COLO668 (cell line): Measurements from ENCODE around the gene VIM.

Experiments
- DNase-seq: peaks from one replicate; lab custom pipeline; 2025; ENCODE audit not compliant: unreplicated experiment; lab: John Stamatoyannopoulos, UW

VIM gene

DNA sequence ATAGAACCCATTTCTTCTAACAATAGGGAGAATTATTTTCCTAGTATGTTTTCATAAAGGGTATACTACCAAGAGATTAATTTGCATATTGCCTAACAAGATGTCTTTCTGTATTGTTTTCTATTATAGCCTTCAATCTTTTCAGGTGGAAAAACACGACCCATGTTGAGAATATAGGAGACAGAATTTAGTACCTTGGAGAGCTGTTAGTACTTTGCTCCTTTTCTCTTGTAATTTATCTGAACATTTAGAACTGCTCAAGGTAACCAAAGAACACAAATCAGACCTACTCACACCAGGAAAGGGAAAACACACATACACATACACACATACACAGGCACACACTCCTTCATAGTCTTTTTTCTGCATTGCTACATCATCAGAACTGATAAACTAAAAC, 18.7 kb upstream of the VIM start:
- DNase-seq = no peak

GRCh38 chr10:17209881-17210280, 18.2 kb upstream of the VIM start:
- no peak for DNase-seq

- DNase-seq = no peak
Observed at GRCh38 chr10:17210361-17210760, 17.7 kb upstream of the VIM start.

DNA sequence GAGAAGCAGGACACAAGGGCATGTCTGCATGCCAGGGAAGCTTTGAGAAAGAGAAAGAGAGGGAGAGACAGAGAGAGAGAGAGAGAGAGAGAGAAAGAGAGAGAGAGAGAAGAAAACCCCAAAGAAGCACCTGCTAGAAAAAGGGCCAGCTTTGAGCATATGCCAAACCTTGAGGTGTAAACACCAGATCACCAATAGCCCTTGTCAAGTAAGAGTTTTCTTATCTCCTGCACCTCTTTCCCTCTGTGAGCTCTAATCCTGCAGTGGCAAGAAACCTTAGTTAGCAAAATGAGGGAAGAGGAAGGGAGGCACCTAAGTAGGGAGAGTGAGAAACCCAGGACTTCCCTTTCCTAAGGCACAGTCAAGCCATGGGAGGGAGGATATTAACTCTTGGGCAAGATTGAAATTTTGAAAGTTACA, 15.2 kb upstream of the VIM start:
- DNase-seq = no peak

DNA sequence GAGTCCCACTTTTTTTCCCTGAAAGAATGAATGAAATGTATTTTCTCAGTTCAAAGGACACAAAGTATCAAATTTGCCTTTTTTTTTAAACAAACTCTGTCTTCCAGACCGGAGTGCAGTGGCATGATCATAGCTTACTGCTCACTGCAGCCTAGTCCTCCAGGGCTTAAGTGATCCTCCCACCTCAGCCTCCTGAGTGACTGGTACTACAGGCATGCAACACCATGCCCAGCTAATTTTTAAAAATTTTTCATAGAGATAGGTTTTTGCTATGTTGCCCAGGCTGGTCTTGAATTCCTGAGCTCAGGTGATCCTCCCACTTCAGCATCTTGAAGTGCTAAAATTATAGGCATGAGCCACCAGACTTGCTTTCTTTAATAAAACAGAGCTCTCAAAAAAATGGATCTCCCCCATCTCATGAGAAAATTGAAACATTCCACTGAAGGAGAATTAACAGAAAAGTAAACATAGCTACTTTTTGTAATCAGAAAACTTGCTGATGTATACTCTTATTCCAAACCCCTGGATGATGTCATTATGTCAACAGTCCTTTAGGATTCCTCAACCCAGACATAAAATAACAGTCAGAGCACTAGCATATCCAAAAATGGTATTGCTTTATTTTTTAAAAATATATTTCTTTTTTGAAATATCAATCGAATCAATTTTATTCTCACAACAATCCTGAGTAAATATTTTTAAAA, 14.2 kb upstream of the VIM start:
- DNase-seq = no peak

GRCh38 chr10:17214526-17214925, 13.5 kb upstream of the VIM start:
- DNase-seq = no peak

DNA sequence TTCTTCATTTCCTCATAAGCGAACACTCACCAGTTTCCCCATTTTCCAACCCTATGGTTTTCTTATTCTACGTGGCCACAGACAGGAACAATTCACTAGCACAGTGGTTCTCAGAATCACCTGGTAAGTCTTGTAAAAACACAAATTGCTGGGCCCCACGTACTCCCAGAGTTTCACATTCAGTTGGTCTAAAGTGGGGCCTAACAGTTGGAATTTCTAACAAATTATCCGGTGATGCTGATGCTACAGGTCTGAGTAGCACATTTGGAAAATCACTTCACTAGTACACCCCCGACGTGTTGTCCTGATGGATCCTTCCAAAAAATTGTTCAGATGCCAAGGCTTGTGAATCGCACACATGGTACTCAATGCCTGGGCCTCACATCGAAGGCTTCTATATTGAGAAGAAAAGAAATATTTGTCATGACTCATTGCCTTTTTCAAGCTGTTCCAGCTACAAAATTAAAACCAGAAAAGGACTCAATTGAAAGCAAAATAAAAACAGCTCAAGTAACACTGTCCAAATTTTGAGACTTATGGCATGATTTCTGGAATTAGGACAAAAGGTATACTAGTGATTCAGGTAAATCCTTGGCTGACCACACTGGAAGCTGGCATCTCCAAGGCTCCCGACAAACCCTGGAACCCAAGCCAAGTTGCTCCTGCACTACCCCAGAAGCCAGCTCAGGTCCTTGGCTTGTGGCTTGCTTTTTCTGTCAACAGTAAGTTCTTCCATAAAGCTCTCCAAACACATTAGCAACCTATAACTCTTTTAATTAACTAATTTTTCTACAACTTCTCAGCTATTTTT, 12.9 kb upstream of the VIM start:
- DNase-seq = no peak

- no peak for DNase-seq
Observed at GRCh38 chr10:17215782-17216122, 12.3 kb upstream of the VIM start.

DNA sequence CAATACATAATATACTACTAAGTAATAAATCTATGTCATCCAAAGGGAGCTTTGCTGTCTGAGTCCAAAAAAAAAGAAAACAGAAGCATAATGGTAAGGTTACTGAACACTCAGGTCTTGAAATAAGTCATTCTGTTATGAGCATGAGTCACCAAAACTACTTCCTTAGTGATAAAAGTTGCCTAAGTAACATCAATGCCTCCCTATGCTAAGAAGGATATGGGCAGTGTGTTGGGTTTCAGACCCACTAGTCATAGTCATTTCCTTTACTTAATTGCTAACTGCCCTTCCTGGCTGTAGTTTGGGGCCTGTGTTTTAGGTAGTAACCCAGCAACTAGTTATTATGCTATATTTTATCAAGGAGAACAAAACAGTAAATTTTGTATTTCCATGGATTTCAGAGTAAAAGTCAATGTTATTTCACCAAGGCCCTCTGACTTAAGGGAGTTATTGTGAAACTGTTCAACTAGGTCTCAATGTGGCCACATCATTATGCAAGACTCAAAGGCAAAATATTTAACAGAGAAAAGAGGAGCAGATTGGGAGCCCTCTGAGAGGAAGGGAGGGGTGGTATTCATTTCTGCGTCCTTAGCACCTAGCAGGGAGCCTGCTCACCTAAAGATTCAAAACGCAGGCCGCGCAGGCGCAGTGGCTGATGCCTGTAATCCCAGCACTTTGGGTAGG, 11.7 kb upstream of the VIM start:
- no peak for DNase-seq

- no peak for DNase-seq
Observed at GRCh38 chr10:17216901-17217395, 11.1 kb upstream of the VIM start.

- no peak for DNase-seq
Observed at GRCh38 chr10:17217631-17218232, 10.3 kb upstream of the VIM start.

DNA sequence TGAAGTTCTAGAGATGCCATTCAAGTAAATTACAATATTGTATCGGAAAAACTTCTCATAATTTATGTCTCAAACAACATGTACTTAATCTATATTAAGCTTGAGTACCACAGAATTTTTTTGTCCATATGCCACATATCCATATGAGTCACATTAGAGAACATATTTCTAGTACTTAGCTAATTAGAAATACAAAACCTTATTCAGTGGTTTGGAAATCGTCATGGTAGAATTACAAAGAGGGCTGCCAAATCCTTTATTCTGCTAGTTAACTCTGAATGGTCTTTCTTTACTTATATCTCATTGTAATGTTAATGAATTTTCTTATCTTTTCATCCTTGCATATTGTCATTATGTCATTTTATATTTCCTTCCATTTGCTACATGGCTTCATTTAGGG, 9.0 kb upstream of the VIM start:
- DNase-seq = no peak

DNA sequence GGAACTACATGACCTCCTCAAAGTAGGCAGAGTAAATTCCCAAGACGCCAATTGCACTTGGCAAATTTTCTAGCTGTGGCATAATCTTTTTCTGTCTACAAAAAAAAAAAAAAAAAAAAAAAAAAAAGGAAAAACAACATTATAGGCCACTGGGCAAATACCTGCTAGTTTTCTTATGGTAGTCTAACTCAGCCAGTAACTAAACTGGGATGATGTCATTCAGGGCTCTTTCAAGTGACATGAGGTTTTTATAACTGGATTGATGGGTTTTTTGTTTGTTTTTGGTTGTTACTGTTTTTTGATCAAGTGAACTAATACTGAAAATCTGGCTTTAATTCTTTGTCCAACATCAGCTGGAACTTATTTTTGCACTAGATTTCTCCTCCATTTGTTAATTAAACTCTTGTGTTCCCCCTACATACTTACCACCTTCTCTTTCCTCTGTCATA, 7.4 kb upstream of the VIM start:
- DNase-seq = no peak

GRCh38 chr10:17222329-17222728, 5.7 kb upstream of the VIM start:
- DNase-seq = no peak

- DNase-seq = no peak
Observed at GRCh38 chr10:17225808-17226207, 2.2 kb upstream of the VIM start.

DNA sequence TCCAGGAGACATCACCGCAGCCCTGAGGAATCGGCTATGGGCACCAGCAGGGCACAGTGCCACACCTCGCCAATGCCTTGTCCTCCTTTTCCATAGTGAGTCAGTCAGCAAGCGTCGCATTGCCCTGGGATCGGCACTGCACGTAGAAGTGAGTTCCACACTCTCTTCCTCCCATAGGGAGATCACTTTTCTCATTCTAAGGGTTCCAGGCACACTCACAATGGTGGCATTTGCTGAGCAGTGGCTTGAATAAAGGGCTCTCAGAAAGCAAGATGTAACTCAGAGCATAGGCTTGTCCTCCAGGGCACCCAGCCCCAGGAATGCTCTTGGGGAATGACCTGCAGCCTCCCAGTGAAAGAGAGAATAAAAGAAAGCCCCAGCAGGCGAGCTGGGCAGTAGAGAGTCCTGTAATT, 1.1 kb upstream of the VIM start:
- DNase-seq = no peak

- DNase-seq = no peak
Observed at GRCh38 chr10:17227367-17228090, 512 bp upstream of the VIM start.

- DNase-seq = no peak
Observed at GRCh38 chr10:17229016-17229716, 1.1 kb downstream of the VIM start.

GRCh38 chr10:17229717-17229966, 1.6 kb downstream of the VIM start:
- DNase-seq = no peak

DNA sequence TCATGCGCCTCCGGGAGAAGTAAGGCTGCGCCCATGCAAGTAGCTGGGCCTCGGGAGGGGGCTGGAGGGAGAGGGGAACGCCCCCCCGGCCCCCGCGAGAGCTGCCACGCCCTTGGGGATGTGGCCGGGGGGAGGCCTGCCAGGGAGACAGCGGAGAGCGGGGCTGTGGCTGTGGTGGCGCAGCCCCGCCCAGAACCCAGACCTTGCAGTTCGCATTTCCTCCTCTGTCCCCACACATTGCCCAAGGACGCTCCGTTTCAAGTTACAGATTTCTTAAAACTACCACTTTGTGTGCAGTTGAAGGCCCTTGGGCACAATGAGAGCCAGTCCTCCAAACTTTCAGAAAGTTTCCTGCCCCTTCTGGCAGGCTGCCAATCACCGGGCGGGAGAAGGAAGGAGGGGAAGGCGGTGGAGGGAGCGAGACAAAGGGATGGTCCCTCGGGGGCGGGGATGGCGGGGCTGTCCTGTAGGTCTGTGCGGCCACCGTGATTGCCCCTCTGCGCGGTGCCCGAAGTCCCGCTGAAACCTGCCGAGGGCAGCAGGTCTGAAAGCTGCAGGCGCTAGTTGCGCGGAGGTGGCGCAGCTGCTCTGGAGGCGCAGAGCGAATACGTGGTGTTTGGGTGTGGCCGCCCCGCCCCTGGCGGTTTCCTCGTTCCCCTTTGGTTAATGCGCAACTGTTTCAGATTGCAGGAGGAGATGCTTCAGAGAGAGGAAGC, 2.1 kb downstream of the VIM start:
- DNase-seq = peak; percentile 40
